ENCODE measurements around the gene CD79B. TPM values are rescaled to one million over a fixed set of nuclear protein-coding genes. Genes with fewer than 3 reads are reported as not detected.
"Not testable (repeated sequence)": the region's sequence is repeated elsewhere in the genome, so short reads cannot be mapped to it uniquely, and the experiment has no call there.

CD79B gene
- total and polyA plus RNA-seq, 3 donors from 2014 or later, result 0.62 to 4.3 (median 0.87) TPM

DNA sequence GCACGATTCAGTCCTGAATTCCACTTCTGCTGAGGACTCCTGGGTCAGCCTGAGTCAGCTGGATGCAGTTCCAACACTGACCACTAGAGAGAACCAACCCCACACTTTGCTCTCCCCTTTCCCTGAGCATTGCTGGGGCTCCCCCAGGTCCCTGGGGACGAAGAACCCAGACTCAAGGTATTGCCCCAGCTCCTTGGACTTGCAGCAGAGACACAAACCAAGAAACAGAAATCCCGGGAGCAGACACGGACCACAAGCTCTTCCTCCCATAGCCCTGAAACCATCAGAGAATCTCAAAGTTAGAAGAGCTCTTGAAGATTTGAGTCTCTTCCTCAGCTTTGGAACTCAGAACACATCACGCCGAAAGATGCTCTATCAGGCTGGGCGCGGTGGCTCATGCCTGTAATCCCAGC is 12.8 kb downstream of the CD79B start:
- Histone ChIP-seq H3K9me3 (no peaks in the 10 kb centered on the region), H3K4me3 (no peak overlapping the region), H3K36me3 (ENCODE audit: low read depth, missing control alignments) (no peaks in the 10 kb centered on the region), H3K27me3 (no peaks in the 10 kb centered on the region), H3K4me1 (no peaks in the 10 kb centered on the region), H3K27ac (no peak overlapping the region)
- DNase-seq, result peak; percentile 64
- WGBS, 2 donors, result 52 to 54% methylated on average over 8 of the region's 8 CpGs
- TF ChIP-seq POLR2A (IDR thresholded peaks at IDR 0.05), result no peak
- TF ChIP-seq, protein P1, sequence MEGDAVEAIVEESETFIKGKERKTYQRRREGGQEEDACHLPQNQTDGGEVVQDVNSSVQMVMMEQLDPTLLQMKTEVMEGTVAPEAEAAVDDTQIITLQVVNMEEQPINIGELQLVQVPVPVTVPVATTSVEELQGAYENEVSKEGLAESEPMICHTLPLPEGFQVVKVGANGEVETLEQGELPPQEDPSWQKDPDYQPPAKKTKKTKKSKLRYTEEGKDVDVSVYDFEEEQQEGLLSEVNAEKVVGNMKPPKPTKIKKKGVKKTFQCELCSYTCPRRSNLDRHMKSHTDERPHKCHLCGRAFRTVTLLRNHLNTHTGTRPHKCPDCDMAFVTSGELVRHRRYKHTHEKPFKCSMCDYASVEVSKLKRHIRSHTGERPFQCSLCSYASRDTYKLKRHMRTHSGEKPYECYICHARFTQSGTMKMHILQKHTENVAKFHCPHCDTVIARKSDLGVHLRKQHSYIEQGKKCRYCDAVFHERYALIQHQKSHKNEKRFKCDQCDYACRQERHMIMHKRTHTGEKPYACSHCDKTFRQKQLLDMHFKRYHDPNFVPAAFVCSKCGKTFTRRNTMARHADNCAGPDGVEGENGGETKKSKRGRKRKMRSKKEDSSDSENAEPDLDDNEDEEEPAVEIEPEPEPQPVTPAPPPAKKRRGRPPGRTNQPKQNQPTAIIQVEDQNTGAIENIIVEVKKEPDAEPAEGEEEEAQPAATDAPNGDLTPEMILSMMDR (IDR thresholded peaks at IDR 0.05), result peak; percentile 85 to 97 (median 87)
- intact Hi-C loops (cut with DNase I; ENCODE audit: low total_unique reads), result loop anchor here (10.0 kb wide), 1 partner anchor 105 kb away; the partner anchor contains the start of gene ICAM2

DNA sequence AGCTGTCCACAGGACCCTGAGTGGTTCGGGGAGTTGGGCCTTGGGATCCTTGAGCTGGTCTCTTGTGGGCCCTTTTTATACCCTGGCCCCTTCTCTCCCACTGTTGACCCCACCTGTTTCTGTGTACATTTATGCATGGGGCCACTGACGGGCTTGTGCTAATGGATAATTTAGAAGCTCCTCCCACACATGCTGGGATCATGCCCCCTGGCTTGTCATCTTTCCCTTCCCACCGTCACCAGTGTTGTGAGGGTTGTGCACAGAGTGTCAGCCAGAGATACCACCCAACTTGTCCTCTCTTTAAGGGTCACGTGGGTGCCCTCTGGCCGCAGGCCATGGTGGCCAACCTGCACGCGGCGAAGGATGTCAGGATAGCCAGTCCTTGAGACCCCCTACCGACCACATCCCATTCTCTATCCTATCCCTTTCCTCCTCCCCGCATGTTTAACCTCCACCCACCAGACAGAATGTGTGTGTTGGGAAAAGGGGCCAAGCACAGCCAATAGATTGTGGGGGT is 13.3 kb downstream of the CD79B start, which contains the start of gene GH1:
TSS of gene GH1 (minus strand) at position 51 of the 517 bp plus-strand sequence. CDS start 63 bp downstream, outside the sequence.
- H3K4me1 ChIP-seq; DNase-seq; H3K27me3 ChIP-seq; H3K4me3 ChIP-seq; H3K27ac ChIP-seq; H3K9me3 ChIP-seq; H3K36me3 ChIP-seq (ENCODE audit: low read depth, missing control alignments): not testable (repeated sequence)
- intact Hi-C loops (cut with DNase I; ENCODE audit: low total_unique reads), result loop anchor here (10.0 kb wide), 1 partner anchor 106 kb away; the partner anchor contains the start of gene ICAM2
- 52 to 61% methylated on average over 10 of the region's 10 CpGs for WGBS, 2 donors

DNA sequence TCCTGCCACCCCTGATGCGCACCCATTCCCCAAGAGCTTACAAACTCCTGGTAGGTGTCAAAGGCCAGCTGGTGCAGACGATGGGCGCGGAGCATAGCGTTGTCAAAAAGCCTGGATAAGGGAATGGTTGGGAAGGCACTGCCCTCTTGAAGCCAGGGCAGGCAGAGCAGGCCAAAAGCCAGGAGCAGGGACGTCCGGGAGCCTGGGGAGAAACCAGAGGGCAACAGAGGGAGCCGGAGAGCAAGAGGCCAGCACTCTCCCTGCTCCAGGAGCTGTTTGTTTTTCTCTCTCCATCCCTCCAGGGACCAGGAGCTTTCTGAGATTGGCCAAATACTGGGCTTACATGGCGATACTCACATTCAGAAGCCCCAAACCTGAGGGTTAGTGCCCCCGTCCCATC is 13.8 kb downstream of the CD79B start:
- intact Hi-C loops (cut with DNase I; ENCODE audit: low total_unique reads), result loop anchor here (10.0 kb wide), 1 partner anchor 106 kb away; the partner anchor contains the start of gene ICAM2
- Histone ChIP-seq H3K9me3 (no peaks in the 10 kb centered on the region), H3K36me3 (ENCODE audit: low read depth, missing control alignments) (no peaks in the 10 kb centered on the region), H3K4me3 (no peak overlapping the region), H3K4me1 (no peaks in the 10 kb centered on the region), H3K27me3 (no peaks in the 10 kb centered on the region), H3K27ac (no peak overlapping the region)
- DNase-seq, result no peak
- WGBS, 2 donors, result 68 to 76% methylated on average over 8 to 10 of the region's 10 CpGs
- TF ChIP-seq, protein P1 (IDR thresholded peaks at IDR 0.05), result no peak
- no peak for TF ChIP-seq POLR2A (IDR thresholded peaks at IDR 0.05)

DNA sequence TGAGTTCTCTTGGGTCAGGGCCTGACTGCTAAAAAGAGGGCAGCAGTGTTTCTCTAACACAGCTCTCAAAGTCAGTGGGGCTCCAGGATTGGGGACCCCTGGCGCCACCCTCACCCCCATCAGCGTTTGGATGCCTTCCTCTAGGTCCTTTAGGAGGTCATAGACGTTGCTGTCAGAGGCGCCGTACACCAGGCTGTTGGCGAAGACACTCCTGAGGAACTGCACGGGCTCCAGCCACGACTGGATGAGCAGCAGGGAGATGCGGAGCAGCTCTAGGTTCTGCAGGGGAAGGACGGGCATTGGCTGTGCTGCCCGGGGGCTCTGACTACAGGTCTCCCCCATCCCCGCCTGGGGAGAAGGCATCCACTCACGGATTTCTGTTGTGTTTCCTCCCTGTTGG is 14.5 kb downstream of the CD79B start:
- intact Hi-C loops (cut with DNase I; ENCODE audit: low total_unique reads), result loop anchor here (10.0 kb wide), 1 partner anchor 107 kb away; the partner anchor contains the start of gene ICAM2

DNA sequence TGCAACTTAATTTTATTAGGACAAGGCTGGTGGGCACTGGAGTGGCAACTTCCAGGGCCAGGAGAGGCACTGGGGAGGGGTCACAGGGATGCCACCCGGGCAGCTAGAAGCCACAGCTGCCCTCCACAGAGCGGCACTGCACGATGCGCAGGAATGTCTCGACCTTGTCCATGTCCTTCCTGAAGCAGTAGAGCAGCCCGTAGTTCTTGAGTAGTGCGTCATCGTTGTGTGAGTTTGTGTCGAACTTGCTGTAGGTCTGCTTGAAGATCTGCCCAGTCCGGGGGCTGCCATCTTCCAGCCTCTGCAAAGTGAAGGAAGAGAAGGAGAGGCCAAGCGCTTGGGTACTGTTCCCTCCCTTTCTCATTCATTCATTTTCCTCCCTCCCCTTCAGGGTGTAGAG is 14.9 kb downstream of the CD79B start:
- 92 to 95% methylated on average over 11 of the region's 11 CpGs for whole genome bisulfite sequencing, 2 donors
- H3K27me3 ChIP-seq; H3K4me1 ChIP-seq; H3K36me3 ChIP-seq (ENCODE audit: low read depth, missing control alignments); DNase-seq; H3K4me3 ChIP-seq; H3K27ac ChIP-seq; H3K9me3 ChIP-seq: not testable (repeated sequence)
- intact Hi-C loops (cut with DNase I; ENCODE audit: low total_unique reads), result loop anchor here (10.0 kb wide), 1 partner anchor 108 kb away; the partner anchor contains the start of gene ICAM2

More for the DNA sequence above, 14.5 kb downstream of the CD79B start:
- H3K9me3 ChIP-seq, result no peaks in the 10 kb centered on the region
- H3K27ac ChIP-seq, result no peak overlapping the region
- no peak for TF ChIP-seq POLR2A (IDR thresholded peaks at IDR 0.05)
- TF ChIP-seq, protein P1 (IDR thresholded peaks at IDR 0.05), result no peak
- H3K36me3 ChIP-seq (ENCODE audit: low read depth, missing control alignments), result no peaks in the 10 kb centered on the region
- H3K27me3 ChIP-seq, result no peaks in the 10 kb centered on the region
- DNase-seq, result no peak
- no peak overlapping the region for H3K4me3 ChIP-seq
- no peaks in the 10 kb centered on the region for H3K4me1 ChIP-seq
- WGBS, 2 donors, result 72 to 93% methylated on average over 10 to 13 of the region's 13 CpGs

Measured in testis (tissue), 3 donors.